GM18951 (cell line): ENCODE data around the gene OIT3.

Experiments
- POLR2A ChIP-seq: IDR thresholded peaks from 4 replicates; pipeline ENCODE4 v1.6.1; 2011; ENCODE audit warnings: mild to moderate bottlenecking; ENCODE audit not compliant: insufficient read length, insufficient read depth; ENCODE audit errors: extremely low read depth
- in situ Hi-C: fragments of 300-500 bp; cut with MboI; formaldehyde crosslinking; loops from one replicate; pipeline ENCODE4 v1.12.0; 2022; ENCODE audit warnings: low sequenced_read_pairs, mixed read lengths, inconsistent platforms; ENCODE audit not compliant: unreplicated experiment

The OIT3 gene

DNA sequence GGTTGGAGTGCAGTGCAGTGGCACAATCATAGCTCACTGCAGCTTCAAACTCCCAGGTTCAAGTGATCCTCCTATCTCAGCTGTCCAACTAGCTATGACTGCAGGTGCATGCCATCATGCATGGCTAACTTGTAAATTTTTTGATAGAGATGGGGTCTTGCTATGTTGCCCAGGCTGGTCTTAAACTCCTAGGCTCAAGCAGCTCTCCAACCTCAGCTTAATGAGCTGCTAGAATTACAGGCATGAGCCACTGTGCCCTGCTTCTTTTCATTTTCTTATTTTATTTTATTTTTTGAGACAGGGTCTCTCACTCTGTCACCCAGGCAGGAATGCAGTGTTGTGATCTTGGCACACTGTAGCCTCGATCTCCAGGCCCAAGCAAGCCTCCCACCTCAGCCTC, 53.4 kb downstream of the OIT3 start:
- in situ Hi-C loops, result no loop called here
- TF ChIP-seq POLR2A, result no peak

DNA sequence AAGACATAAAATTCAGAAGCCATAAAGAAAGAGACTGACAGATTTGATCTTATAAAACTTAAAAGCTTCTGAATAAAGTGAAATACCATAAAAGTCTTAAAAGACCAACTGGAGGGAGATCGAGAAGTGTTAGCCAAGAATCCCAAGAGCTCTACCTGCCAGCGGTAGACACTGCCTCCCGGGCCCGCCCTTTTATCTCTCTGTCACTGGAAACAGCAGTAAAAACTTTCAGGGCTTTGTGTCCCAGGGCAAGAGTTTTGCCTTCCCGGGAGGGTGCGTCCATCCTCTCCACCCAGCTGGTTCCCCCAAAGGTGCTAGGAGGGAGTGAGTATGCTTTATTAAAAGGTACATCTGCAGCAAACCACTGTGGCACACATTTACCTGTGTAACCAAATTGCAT, 55.2 kb downstream of the OIT3 start:
- TF ChIP-seq POLR2A, result no peak
- in situ Hi-C loops, result no loop called here

DNA sequence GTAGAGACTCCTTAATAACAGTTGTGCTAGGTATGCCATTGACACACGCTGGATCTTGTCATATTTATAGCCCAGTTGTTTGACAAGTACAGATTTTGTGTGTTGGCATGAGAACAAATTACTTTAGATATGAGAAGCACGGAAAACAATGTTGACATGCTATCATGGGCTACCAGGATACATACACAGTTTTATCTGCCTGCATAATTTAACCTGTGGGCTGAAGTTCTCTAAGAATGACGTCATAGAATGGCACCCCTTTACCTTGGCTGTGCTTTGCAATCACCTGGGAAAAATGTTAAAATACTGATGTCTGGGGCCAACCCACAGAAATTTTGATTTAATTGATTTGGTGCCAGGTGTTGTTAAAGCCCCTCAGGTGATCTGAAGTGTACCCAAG, 58.2 kb downstream of the OIT3 start:
- no peak for TF ChIP-seq POLR2A

DNA sequence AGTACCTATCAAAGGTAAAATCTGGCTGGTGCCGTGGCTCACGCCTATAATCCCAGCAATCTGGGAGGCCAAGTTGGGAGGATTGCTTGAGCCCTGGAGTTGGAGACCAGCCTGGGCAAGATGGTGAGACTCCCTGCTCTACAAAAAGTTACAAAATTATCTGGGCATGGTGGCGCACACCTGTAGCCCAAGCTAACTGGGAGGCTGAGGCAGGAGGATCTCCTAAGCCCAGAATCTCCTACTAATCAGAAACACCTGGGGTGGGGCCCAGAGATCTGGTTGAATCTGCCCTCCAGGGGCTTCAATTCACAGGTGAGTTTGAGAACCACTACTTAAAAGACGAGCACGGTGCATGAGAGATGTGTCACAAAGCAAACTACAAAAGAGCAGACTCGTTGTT, 58.6 kb downstream of the OIT3 start:
- no peak for TF ChIP-seq POLR2A

More for the DNA sequence above, 58.2 kb downstream of the OIT3 start:
- in situ Hi-C loops, result no loop called here

DNA sequence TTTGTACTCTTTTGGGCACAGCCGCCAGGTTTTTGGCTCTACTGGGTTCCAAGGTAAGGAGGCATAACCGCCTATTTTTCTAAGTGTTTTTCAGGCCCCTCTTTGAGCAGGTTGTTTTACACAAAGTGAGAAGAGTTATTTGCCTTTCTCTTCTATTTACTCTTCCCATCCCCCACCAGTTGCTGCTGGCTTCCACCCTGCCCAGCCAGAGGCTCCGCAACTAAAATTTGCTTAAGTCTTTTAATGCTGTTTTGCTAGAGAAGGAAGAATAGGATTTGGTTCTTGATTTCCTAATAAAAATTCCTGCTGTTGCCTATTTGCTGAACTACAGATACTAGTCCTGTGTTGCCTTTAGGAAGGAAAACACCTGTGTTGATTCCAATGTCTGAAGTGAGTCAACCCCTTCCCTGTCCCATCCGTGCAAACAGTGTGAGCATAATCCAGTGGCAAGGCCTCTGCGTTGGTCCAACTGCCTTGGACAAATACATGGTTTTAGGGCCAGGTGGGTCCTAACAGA, 59.2 kb downstream of the OIT3 start:
- no peak for TF ChIP-seq POLR2A
- in situ Hi-C loops, result no loop called here

More for the DNA sequence above, 58.6 kb downstream of the OIT3 start:
- in situ Hi-C loops, result no loop called here

DNA sequence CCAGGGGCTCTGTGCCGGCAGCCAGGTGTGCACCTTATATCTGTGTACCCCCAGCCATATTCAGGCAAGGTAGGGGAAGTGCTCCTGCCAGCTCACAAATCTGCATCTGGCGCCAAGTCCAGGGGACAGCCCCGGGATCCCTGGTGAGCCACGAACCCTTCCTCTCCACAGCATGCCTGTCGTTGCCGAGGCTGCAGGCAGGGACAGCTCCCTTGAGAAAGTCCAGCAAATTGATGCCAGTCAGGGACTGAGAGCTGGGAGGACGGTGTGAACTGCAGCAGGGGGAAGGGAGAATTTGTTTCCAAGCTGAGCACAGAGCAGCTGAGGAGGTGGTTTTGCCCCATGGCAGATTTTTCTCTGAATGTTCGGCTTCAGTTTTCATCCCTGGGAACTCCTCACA, 60.1 kb downstream of the OIT3 start:
- in situ Hi-C loops, result no loop called here
- no peak for TF ChIP-seq POLR2A

DNA sequence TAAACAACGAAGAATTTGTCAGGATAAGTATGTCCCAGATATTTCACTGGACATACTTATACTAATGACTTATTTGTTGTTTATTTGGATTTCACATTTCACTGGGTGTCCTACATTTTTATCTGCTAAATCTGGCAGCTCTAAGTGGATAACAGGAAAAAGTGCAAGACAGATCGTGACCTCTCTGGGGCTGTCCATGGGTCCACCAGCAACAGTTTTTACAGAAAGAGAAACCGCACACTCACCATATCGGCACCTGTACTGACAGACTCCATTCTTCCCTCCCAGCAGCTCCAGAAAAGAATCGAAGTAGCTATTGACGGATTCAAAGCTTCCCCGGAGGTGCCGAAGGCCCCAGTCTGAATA, 60.7 kb downstream of the OIT3 start:
- in situ Hi-C loops, result no loop called here

DNA sequence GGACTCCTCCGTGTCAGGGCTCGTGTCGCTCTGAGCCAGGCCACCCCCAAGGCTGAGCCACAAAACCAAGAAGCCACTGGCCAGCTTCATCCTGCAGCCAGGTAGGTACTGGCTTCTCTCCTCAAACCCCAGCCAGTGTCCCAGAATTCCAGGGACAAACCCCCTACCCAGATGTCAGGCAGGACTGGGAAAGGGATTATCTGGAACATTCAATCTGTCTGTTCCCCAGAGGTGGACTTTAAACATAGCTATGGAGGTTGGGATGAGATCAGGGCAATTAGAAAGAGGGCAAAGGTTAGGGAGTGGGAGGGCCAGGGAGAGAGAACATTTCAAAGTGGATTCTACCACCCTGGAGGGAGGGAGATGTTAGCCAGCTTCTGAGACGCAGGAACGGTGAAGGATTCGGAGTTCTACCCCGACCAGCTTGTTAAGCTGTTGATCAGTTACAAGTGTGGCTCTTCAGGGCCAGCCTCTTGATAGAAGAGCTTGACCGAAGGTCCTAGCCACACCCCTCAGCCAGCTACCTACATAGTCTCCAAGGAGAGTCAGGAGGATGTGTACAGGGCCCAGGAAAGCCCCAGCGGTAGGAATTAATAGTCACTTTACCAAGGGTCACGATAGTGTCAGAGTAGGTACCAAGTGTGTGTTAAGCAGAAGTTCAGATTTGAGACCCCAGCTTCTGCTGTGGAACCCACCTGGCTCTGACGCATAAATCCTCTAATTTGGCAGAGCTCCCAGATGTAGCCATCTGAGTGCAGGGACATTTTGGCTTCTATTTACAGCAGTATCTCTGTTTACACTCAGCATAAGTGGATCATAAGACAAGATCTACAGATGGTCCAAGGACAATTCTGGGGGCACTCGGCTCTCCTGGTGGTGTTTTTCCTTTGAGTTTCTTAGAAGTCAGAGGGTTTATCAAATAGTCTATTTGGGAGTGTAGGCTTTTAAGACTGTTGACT, 61.3 kb downstream of the OIT3 start, which contains the start of gene PLA2G12B:
Gene PLA2G12B, minus strand, starts transcription at position 211 of the 959 bp plus-strand sequence. Its CDS starts 121 bp downstream, at position 90.
- no peak for TF ChIP-seq POLR2A
- in situ Hi-C loops, result no loop called here

More for the DNA sequence above, 60.7 kb downstream of the OIT3 start:
- no peak for TF ChIP-seq POLR2A

DNA sequence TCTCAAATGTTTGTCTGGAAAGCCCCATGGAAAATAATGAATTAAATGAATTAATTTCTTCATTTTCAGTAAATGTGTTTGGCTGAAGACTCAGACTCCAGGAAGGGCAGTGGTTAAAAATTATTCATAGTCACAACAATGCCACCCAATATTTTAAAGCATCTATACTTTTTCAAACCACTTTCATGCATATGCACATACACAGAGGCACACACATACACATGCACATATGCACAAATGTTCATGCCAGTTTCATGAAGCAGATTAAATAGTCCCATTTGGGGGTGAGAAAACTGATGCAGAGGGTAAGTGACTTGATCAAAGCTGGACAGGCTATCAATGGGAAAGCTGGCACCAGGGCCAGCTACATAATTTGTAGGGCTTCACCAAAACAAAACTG, 62.5 kb downstream of the OIT3 start:
- in situ Hi-C loops, result no loop called here
- TF ChIP-seq POLR2A, result no peak

DNA sequence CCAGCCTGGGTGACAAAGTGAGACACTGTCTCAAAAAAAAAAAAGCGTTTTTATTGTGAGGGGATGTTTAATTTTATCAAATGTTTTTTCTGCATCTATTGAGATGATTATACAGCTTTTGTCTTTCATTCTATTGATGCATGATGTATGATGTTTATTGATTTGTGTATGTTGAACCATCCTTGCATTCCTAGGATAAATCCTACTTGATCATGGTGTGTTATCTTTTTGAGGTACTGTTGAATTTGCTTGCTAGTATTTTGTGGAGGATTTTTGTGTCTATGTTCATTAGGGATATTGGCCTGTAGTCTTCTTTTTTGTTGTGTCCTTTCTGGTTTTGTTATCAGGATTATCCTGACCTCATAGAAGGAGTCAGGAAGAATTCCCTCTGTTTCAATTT, 83.3 kb downstream of the OIT3 start:
- in situ Hi-C loops, result no loop called here
- no peak for TF ChIP-seq POLR2A

DNA sequence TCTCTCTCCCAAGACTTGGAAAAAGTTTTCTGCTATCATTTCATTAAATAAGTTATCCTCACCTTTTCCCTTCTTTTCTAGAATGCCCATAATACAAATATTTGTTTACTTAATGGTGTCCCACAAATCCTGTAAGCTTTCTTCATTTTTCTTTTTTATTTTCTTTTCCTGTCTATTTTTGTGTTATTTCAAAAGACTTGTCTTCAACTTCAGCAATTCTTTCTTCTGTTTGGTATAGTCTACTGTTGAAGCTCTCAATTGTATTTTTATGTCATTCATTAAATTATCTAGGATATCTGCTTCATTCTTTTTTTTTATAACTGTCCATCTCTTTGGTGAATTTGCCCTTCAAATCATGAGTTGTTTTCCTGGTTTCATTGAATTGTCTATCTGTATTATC, 86.2 kb downstream of the OIT3 start:
- in situ Hi-C loops, result no loop called here
- TF ChIP-seq POLR2A, result no peak

DNA sequence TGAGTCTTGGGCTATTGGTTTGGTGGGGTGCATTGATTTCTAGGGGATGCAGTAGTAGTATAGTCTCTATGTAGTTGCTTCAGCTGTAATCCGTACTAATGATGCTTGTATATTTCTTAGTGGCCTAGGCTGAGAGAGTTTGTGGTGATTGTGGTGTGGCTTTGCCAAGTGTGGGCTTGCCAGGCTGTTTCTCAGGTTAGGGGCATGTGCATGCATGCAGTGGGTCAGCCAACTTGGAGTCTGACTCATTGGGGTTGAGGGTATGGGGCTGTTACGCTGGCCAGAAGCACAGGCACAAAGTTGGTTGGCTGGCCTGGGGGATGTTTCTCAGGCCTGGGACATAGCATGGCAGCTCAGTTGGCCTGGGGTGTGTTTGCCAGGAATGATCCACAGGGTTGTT, 86.8 kb downstream of the OIT3 start:
- no peak for TF ChIP-seq POLR2A
- in situ Hi-C loops, result no loop called here

DNA sequence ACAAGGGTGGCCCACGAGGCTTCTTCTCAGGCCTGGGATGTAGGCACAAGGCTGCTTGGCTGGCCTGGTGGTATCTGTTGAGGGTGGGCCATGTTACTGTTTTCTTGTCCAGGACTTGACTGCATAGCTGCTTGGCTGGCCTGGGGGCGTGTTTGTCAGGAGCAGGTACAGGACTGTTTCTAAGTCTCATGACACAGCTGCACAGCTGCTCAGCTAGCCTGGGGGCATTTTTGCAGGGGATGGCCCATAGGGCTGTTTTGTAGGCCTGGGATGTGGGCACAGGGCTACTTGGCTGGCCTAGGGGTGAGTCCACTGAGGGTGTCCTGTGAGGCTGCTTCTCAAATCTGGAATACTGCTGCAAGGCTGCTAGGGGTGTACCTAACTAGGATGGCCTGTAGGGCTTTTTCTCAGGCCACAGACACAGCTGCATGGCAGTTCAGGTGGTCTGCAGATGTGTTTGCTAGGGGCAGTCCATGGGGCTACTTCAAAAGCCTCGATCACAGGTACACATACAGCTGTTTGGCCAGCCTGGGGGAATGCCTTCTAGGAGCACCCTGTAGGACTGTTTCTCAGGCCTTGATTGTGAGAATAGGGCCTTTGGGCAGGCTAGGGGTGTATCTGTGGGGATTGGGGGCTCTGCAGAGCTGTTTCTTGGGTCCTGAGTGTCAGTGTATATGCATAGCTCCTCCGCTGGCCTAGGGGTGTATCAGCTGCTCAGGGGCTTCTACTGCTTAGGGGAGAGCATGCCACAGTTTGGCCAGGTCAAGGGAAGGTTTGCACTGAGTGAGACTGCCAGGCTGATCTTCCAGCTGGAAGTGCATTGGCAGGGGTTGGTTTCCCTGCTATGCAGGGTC, 87.7 kb downstream of the OIT3 start:
- in situ Hi-C loops, result no loop called here
- TF ChIP-seq POLR2A, result no peak
